Left lung (tissue), 10 donors: ENCODE measurements around the gene GLB1L3. TPM values are rescaled to one million over a fixed set of nuclear protein-coding genes. Genes with fewer than 3 reads are reported as not detected.

ENCODE experiments used
- ATAC-seq: fragments of 200-7000 bp; cut with Tn5 transposase; one replicate; pipeline ENCODE4 v1.9.1; 2020; ENCODE audit warnings: moderate library complexity
- DNase-seq, 4 donors: peaks; one replicate each; pipeline ENCODE4 v3.0.0-alpha.2; 2013 to 2020
- H3K27ac ChIP-seq, 2 donors: fragments of 200-600 bp; sonication (generic) in 1 of 2; one replicate each; pipeline versions ENCODE4 v1.5.0 to v1.8.0; 2020 to 2021
- H3K27me3 ChIP-seq, 2 donors: fragments of 200-600 bp; sonication (generic) in 1 of 2; one replicate each; pipeline versions ENCODE4 v1.5.0 to v1.8.0; 2020 to 2021
- H3K36me3 ChIP-seq, 2 donors: fragments of 200-600 bp; sonication (generic) in 1 of 2; one replicate each; pipeline versions ENCODE4 v1.5.0 to v1.8.0; 2020 to 2021
- H3K4me1 ChIP-seq, 2 donors: fragments of 200-600 bp; one replicate each; pipeline ENCODE4 v1.8.0; 2021
- H3K4me3 ChIP-seq, 2 donors: fragments of 200-600 bp; sonication (generic) in 1 of 2; one replicate each; pipeline versions ENCODE4 v1.5.0 to v1.8.0; 2020 to 2021; ENCODE audit warnings: mild to moderate bottlenecking in 1 of 2
- H3K9me3 ChIP-seq, 2 donors: fragments of 200-600 bp; sonication (generic) in 1 of 2; one replicate each; pipeline versions ENCODE4 v1.5.0 to v1.8.0; 2020 to 2021
- CTCF ChIP-seq, 2 donors: fragments of 200-600 bp; sonication (generic) in 1 of 2; IDR thresholded peaks; one replicate each; pipeline versions ENCODE4 v1.5.0 to v1.8.0; 2021; ENCODE audit warnings: antibody characterized with exemption in 2 of 2
- intact Hi-C, 2 donors: fragments of 100-400 bp; cut with DNase I; formaldehyde crosslinking; loops; one replicate each; pipeline versions ENCODE4 v1.11.2 to v1.14.2; 2022
- polyA plus RNA-seq, 6 donors: library from polyadenylated mRNA; unstranded; fragments of 120-200 nt; gene quantifications; one replicate each; pipeline ENCODE4 v1.2.1, GENCODE V29; 2013; ENCODE audit not compliant: insufficient read length in 6 of 6
- total RNA-seq, 2 donors: library from RNA; stranded (reverse); fragmentation: NEBNext Ultra II Directional; extraction: Animal tissue kit (Norgen Biotek cat#: 25700); gene quantifications; one replicate each; pipeline ENCODE4 v1.2.1, GENCODE V29; 2021
- donor health status: DM: no; HTN: yes; CAD: no.
- donor health status: DM: no; HTN: no; CAD: no.

Gene GLB1L3
- total and polyA plus RNA-seq, 8 donors: 0.10 to 0.29 (median 0.15) TPM; not detected in 2

DNA sequence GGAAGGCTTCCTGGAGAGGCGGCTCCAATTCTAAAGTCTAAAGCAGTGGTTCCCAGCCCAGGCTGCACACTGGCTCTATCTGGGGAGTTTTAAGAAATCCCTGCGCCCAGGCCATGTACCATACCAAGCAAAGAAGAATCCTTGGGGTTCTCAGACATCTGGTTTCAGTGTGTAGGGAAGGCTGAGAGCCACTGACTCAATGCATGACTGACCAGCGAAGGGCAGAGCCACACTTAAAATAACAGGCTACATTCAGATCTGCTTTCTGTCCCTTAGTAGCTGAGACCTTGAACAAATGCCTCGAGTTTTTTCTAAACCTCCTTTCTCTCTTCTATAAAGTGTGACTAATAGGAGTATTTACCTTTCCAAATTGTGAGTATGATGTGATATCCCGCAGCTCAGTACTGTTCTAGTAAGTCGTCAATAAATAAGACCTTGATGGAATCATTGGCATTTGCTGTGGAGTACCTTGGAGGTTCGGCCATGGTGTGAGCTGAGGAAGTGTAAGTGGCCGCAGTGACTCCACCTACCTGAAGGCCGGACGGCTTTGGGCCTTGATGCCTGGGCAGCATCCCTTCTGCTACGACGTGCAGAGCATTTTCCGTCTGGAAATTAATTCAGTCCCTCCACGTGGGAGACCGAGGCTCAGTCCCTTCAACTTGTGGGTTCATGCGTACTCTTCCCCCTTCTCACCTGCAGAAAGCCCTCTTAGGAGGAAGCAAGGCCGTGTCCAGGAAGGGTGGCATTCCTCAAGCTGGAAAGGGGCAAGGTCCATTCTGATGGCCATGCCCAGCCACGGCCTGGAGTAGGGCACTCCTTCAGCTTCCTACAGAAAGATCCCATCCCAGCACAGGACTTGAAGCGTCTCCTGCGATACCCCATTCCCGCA is 80.7 kb downstream of the GLB1L3 start:
- no peaks in the 10 kb centered on the region for H3K4me1 ChIP-seq
- no peaks in the 10 kb centered on the region for H3K9me3 ChIP-seq
- DNase-seq (peak in 1 of 4 donors; percentile 22), ATAC-seq (no peak)
- H3K27me3 ChIP-seq: peaks cover 0 to 21% of the 10 kb centered on the region in 2 donors
- TF ChIP-seq CTCF (IDR thresholded peaks at IDR 0.05): no peak
- H3K27ac ChIP-seq: no peak overlapping the region
- intact Hi-C loops: no loop called here
- no peak overlapping the region for H3K4me3 ChIP-seq
- H3K36me3 ChIP-seq: no peaks in the 10 kb centered on the region

DNA sequence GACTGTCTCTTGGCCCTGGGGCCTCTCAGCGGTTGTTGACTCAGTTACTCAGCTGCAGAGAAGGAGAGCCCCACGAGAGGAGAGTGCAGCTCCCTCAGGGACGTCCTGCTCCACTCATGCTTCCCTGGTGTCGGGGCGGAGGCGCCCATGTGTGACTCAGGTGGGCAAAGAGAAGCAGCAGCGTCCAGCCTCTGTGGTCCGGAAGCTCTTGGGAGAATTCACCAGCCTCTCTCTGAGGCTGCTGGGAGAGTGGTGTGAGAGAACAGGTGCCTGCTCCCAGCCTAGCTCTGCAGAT is 81.3 kb downstream of the GLB1L3 start:
- TF ChIP-seq CTCF (IDR thresholded peaks at IDR 0.05): no peak
- no peaks in the 10 kb centered on the region for H3K36me3 ChIP-seq
- no peaks in the 10 kb centered on the region for H3K4me1 ChIP-seq

GRCh38 chr11:134358165-134358855 is 82.1 kb downstream of the GLB1L3 start:
- H3K27me3 ChIP-seq: peaks cover 0 to 27% of the 10 kb centered on the region in 2 donors
- no peak overlapping the region for H3K27ac ChIP-seq
- no peak overlapping the region for H3K4me3 ChIP-seq
- intact Hi-C loops: no loop called here
- no peaks in the 10 kb centered on the region for H3K36me3 ChIP-seq
- H3K9me3 ChIP-seq: no peaks in the 10 kb centered on the region
- DNase-seq: peak in 2 of 4 donors; percentile 25 to 73
- no peaks in the 10 kb centered on the region for H3K4me1 ChIP-seq
- TF ChIP-seq CTCF (IDR thresholded peaks at IDR 0.05): no peak
- ATAC-seq: no peak

More for the DNA sequence above, 81.3 kb downstream of the GLB1L3 start:
- Histone ChIP-seq H3K9me3 (no peaks in the 10 kb centered on the region), H3K27ac (no peak overlapping the region), H3K27me3 (peaks cover 0 to 24% of the 10 kb centered on the region in 2 donors), H3K4me3 (no peak overlapping the region)
- intact Hi-C loops: no loop called here
- no peak for DNase-seq
- no peak for ATAC-seq

- Histone ChIP-seq H3K4me3 (no peak overlapping the region), H3K4me1 (no peaks in the 10 kb centered on the region), H3K27ac (no peak overlapping the region), H3K9me3 (no peaks in the 10 kb centered on the region), H3K36me3 (no peaks in the 10 kb centered on the region), H3K27me3 (peaks cover 0 to 27% of the 10 kb centered on the region in 2 donors)
- DNase-seq (peak in 2 of 4 donors; percentile 19 to 51), ATAC-seq (no peak)
- TF ChIP-seq CTCF (IDR thresholded peaks at IDR 0.05): no peak
- intact Hi-C loops: no loop called here
Observed at GRCh38 chr11:134358856-134359490, 82.8 kb downstream of the GLB1L3 start.

GRCh38 chr11:134359646-134360045 is 83.5 kb downstream of the GLB1L3 start:
- H3K36me3 ChIP-seq: no peaks in the 10 kb centered on the region
- H3K4me1 ChIP-seq: no peaks in the 10 kb centered on the region
- no peaks in the 10 kb centered on the region for H3K9me3 ChIP-seq
- intact Hi-C loops: no loop called here
- no peak overlapping the region for H3K4me3 ChIP-seq
- TF ChIP-seq CTCF (IDR thresholded peaks at IDR 0.05): no peak
- ATAC-seq (no peak), DNase-seq (peak in 1 of 4 donors; percentile 14)
- H3K27me3 ChIP-seq: peaks cover 0 to 27% of the 10 kb centered on the region in 2 donors
- no peak overlapping the region for H3K27ac ChIP-seq
